Smooth muscle cell (in vitro differentiated cells): ENCODE results near the gene EMP2. TPM values are rescaled to one million over a fixed set of nuclear protein-coding genes. Genes with fewer than 3 reads are reported as not detected.

Experiments
- DNase-seq: peaks from one replicate; lab custom pipeline; 2025; ENCODE audit not compliant: unreplicated experiment; lab: John Stamatoyannopoulos, UW
- H2AFZ ChIP-seq: fragments of 200-600 bp; sonication (generic); 2 replicates; pipeline ENCODE4 v1.6.0; 2016; ENCODE audit warnings: antibody characterized with exemption, low read depth, mild to moderate bottlenecking
- H3F3A ChIP-seq: fragments of 200-600 bp; sonication (generic); 2 replicates; pipeline ENCODE4 v1.6.0; 2017; ENCODE audit warnings: antibody characterized with exemption, low read depth
- H3K27ac ChIP-seq: fragments of 200-600 bp; sonication (generic); 2 replicates; pipeline ENCODE4 v1.5.1; 2016; ENCODE audit warnings: low read depth, mild to moderate bottlenecking
- H3K27me3 ChIP-seq: fragments of 200-600 bp; sonication (generic); 2 replicates; pipeline ENCODE4 v1.6.1; 2016; ENCODE audit warnings: low read depth, mild to moderate bottlenecking
- H3K36me3 ChIP-seq: fragments of 200-600 bp; sonication (generic); 2 replicates; pipeline ENCODE4 v1.5.1; 2016; ENCODE audit warnings: low read depth
- H3K4me1 ChIP-seq: fragments of 200-600 bp; sonication (generic); 2 replicates; pipeline ENCODE4 v1.5.1; 2016; ENCODE audit warnings: low read depth
- H3K4me2 ChIP-seq: fragments of 200-600 bp; sonication (generic); 2 replicates; pipeline ENCODE4 v1.6.0; 2016; ENCODE audit warnings: mild to moderate bottlenecking
- H3K4me3 ChIP-seq: fragments of 200-600 bp; sonication (generic); 2 replicates; pipeline ENCODE4 v1.5.1; 2016; ENCODE audit warnings: mild to moderate bottlenecking
- H3K79me2 ChIP-seq: fragments of 200-600 bp; sonication (generic); 2 replicates; pipeline ENCODE4 v1.6.0; 2016; ENCODE audit warnings: low read depth, mild to moderate bottlenecking
- H3K9ac ChIP-seq: fragments of 200-600 bp; sonication (generic); 2 replicates; pipeline ENCODE4 v1.6.0; 2016; ENCODE audit warnings: low read depth
- H3K9me3 ChIP-seq: fragments of 200-600 bp; sonication (generic); replicated peaks from 2 replicates; pipeline ENCODE4 v1.5.1; 2016; ENCODE audit warnings: low read depth
- H4K20me1 ChIP-seq: fragments of 200-600 bp; sonication (generic); 2 replicates; pipeline ENCODE4 v1.6.0; 2016; ENCODE audit warnings: low read depth
- WGBS: methylation state at CpG from one replicate; pipeline ENCODE4 v1.1.7; 2016; ENCODE audit warnings: low lambda C conversion rate; 5-methylcytosine and 5-hydroxymethylcytosine counted together
- polyA plus RNA-seq: library from polyadenylated mRNA; unstranded; fragments of >200 nt; fragmentation: Nextera tagmentation; extraction: Ambion mirVana; gene quantifications from 2 replicates; pipeline ENCODE4 v1.2.1, GENCODE V29; 2016
- total RNA-seq: library from RNA; depleted of rRNA; stranded (reverse); fragments of >200 nt; gene quantifications from 2 replicates; pipeline ENCODE4 v1.2.3, GENCODE V29; 2014
- TF ChIP-seq, protein P1 (sequence below): fragments of 200-600 bp; sonication (generic); IDR thresholded peaks from 2 replicates; pipeline ENCODE4 v1.5.1; 2017; ENCODE audit warnings: borderline replicate concordance, mild to moderate bottlenecking, antibody characterized with exemption; ENCODE audit not compliant: insufficient read depth, poor library complexity, severe bottlenecking

Gene EMP2
- total and polyA plus RNA-seq, 2 experiments from 2014 or later: 3.9 to 20.7 TPM

GRCh38 chr16:10608687-10609401 is 28.4 kb upstream of the EMP2 start:
- TF ChIP-seq, protein P1, sequence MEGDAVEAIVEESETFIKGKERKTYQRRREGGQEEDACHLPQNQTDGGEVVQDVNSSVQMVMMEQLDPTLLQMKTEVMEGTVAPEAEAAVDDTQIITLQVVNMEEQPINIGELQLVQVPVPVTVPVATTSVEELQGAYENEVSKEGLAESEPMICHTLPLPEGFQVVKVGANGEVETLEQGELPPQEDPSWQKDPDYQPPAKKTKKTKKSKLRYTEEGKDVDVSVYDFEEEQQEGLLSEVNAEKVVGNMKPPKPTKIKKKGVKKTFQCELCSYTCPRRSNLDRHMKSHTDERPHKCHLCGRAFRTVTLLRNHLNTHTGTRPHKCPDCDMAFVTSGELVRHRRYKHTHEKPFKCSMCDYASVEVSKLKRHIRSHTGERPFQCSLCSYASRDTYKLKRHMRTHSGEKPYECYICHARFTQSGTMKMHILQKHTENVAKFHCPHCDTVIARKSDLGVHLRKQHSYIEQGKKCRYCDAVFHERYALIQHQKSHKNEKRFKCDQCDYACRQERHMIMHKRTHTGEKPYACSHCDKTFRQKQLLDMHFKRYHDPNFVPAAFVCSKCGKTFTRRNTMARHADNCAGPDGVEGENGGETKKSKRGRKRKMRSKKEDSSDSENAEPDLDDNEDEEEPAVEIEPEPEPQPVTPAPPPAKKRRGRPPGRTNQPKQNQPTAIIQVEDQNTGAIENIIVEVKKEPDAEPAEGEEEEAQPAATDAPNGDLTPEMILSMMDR: no peak
- Histone ChIP-seq H3K9ac (no peak overlapping the region), H3K4me1 (peaks cover 3% of the 10 kb centered on the region), H3K9me3 (no peaks in the 10 kb centered on the region), H3K4me3 (no peak overlapping the region), H3K4me2 (peak overlapping the region; percentile 67), H3K27me3 (no peaks in the 10 kb centered on the region), H3K79me2 (no peaks in the 10 kb centered on the region), H4K20me1 (no peaks in the 10 kb centered on the region), H3K36me3 (no peaks in the 10 kb centered on the region), H3K27ac (peak overlapping the region; percentile 45), H2AFZ (peak overlapping the region; percentile 80), H3F3A (peaks cover 5% of the 10 kb centered on the region)
- 46% methylated on average over 11 of the region's 11 CpGs for WGBS
- DNase-seq: peak; percentile 4

- H3K27me3 ChIP-seq: no peaks in the 10 kb centered on the region
- peaks cover 3% of the 10 kb centered on the region for H3K4me1 ChIP-seq
- TF ChIP-seq, protein P1: no peak
- H2AFZ ChIP-seq: no peak overlapping the region
- H3K27ac ChIP-seq: no peak overlapping the region
- H3K4me2 ChIP-seq: no peak overlapping the region
- H4K20me1 ChIP-seq: no peaks in the 10 kb centered on the region
- WGBS: 93% methylated on average over 3 of the region's 3 CpGs
- no peak overlapping the region for H3K9ac ChIP-seq
- no peak overlapping the region for H3K4me3 ChIP-seq
- H3K36me3 ChIP-seq: no peaks in the 10 kb centered on the region
- H3K9me3 ChIP-seq: no peaks in the 10 kb centered on the region
- DNase-seq: no peak
- H3F3A ChIP-seq: peaks cover 5% of the 10 kb centered on the region
- no peaks in the 10 kb centered on the region for H3K79me2 ChIP-seq
Measured at GRCh38 chr16:10607157-10607556, 26.8 kb upstream of the EMP2 start.

GRCh38 chr16:10606607-10607006 is 26.2 kb upstream of the EMP2 start:
- no peak overlapping the region for H3K9ac ChIP-seq

More at GRCh38 chr16:10606607-10607006, 26.2 kb upstream of the EMP2 start:
- WGBS: 82% methylated on average over 6 of the region's 6 CpGs
- Histone ChIP-seq H3K79me2 (no peaks in the 10 kb centered on the region), H3K4me2 (no peak overlapping the region), H3K9me3 (no peaks in the 10 kb centered on the region), H3K4me1 (peaks cover 3% of the 10 kb centered on the region), H2AFZ (no peak overlapping the region), H3K4me3 (no peak overlapping the region), H3F3A (peaks cover 5% of the 10 kb centered on the region), H3K27me3 (no peaks in the 10 kb centered on the region), H3K27ac (no peak overlapping the region), H4K20me1 (no peaks in the 10 kb centered on the region), H3K36me3 (no peaks in the 10 kb centered on the region)
- TF ChIP-seq, protein P1: no peak
- DNase-seq: no peak
